GM21390 (cell line): Measurements from ENCODE around the gene ENKUR.
"Not testable (repeated sequence)": the region's sequence is repeated elsewhere in the genome, so short reads cannot be mapped to it uniquely, and the experiment has no call there.

Source experiments
- ATAC-seq: cut with Tn5 transposase; IDR thresholded peaks from one replicate; pipeline ENCODE4 v1.9.1; 2021; ENCODE audit not compliant: unreplicated experiment

Gene ENKUR

GRCh38 chr10:24979685-24980084 is 36.3 kb downstream of the ENKUR start:
- ATAC-seq, result no peak

GRCh38 chr10:24974976-24975375 is 41.0 kb downstream of the ENKUR start:
- no peak for ATAC-seq

GRCh38 chr10:24973163-24973562 is 42.8 kb downstream of the ENKUR start:
- ATAC-seq, result no peak

DNA sequence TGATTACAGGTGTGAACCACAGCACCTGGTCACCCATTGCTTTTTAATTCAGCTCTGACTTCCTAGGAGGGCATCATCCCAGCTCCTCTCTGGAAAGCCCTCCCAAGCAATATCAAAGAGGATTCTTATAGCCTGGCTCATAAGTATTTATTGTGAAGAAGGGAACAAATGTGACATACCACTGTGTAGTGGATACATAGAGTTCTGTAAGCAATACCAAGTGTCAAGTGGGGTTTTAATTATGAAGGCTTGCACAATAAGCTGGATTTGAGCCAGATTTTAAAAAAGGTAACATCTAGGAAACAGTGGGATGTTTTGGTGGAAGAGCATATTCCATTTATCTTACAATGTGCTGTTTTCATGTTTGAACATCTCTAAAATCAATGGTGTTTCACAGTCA is 44.6 kb downstream of the ENKUR start:
- ATAC-seq, result no peak

- ATAC-seq, result no peak
Observed at GRCh38 chr10:24969841-24970281, 46.1 kb downstream of the ENKUR start.

GRCh38 chr10:24968951-24969350 is 47.0 kb downstream of the ENKUR start:
- ATAC-seq, result not testable (repeated sequence)

DNA sequence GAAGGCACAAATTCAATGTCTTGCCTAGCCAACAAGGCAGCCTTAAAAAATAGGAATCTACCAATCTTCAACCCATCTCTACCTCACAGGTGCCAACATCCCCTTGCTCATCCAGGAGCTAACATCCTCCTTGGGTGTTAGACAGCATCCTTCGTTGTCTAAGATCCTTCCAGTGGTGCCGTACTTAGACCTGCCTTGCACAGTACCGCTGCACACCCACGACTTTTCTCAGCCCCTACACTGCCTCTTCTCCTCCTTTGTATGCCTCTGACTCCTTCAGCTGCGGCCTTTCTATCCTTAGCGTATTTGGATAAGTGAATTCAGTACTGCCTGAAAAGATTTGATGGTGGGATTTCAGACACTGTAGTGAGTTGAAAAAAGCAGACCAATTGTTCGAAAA is 47.6 kb downstream of the ENKUR start:
- no peak for ATAC-seq

GRCh38 chr10:24966962-24967481 is 48.9 kb downstream of the ENKUR start:
- ATAC-seq, result no peak

GRCh38 chr10:24965051-24965450 is 50.9 kb downstream of the ENKUR start:
- no peak for ATAC-seq

DNA sequence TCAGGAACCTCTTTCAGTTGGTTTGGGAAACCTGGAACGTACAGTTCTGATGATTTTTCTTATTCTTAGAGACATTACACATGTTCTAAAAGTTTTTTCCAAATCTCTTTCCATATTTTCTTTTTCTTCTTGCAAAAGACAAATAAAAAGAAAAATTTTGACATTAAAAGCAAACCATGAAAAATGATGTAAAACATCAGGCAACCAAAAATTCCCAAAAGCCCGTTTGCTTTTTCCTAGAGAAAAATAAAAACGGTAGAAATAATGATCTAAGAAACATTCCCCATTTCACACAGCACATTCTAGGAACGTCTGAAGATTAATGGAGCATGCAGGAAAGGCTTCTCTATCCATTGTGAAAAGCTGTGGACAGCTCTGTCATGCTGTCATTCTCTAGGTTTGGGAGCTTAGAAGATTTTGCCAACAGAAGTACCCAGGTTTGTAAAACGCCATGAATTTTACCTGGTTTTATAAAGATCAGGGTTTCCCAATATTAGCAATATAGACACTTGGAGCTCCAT is 52.4 kb downstream of the ENKUR start:
- ATAC-seq, result no peak

- ATAC-seq, result no peak
Observed at GRCh38 chr10:24962995-24963394, 53.0 kb downstream of the ENKUR start.

- no peak for ATAC-seq
Observed at GRCh38 chr10:24961582-24961981, 54.4 kb downstream of the ENKUR start.

GRCh38 chr10:24959382-24959730 is 56.6 kb downstream of the ENKUR start:
- ATAC-seq, result no peak

DNA sequence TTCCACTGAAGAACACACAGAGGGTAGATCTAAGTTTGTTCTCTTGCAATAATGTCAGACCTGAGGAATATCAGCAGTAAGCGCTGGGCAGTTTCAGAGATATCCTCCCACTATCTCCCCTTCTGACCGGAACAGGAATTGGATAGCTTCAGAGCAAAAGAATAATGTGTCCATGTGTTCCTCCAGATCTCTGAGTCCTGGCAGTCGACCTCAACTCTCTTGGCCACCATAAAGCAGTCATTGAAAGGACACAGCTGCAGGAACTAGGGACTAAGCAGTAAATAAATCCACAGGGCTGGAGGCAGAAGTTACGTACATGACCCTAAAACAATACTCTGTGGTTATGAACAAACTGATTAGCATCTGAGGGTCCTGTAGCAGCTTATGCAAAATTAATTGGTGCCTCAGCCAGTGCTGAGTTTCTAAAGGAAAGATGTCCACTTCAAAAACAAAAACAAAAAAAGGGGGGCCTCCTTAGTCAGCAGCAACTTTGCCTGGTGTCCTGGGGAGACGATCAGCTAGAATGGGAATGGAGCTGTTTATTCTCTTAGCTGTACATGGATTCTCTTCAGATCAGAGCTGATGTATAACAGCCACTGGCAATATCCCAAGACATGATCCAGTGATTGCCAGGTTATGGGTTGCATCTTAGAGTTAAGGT is 57.1 kb downstream of the ENKUR start:
- no peak for ATAC-seq

DNA sequence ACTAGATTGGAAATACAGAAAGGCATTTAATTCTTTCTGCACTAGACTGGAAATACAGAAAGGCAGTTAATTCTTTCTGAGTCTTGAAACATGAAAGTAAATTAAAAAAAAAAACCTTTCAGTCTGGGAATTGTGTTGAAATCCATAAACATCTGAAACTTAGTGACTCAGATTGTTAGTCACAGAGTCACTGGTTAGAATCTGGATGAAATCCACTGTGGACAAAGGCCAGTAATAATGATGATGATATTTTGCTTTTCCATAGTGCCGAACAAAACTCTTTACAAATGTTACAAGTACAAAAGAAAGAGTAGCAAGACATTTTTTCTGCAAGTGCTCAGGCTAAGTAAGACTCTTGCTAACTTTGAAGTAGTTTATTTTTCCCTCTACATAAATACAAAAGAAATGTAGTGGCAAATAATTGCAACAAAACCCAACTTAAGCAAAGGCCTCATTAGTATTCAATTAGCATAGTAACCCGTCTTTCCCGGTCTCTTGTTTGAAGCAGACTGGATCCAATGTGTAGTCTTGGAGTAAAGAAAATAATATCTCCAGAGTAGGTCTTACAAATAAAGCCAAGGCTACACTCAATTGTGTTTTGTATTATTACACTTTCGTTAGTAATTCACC is 57.8 kb downstream of the ENKUR start:
- no peak for ATAC-seq

- not testable (repeated sequence) for ATAC-seq
Observed at GRCh38 chr10:24957624-24958051, 58.3 kb downstream of the ENKUR start.

DNA sequence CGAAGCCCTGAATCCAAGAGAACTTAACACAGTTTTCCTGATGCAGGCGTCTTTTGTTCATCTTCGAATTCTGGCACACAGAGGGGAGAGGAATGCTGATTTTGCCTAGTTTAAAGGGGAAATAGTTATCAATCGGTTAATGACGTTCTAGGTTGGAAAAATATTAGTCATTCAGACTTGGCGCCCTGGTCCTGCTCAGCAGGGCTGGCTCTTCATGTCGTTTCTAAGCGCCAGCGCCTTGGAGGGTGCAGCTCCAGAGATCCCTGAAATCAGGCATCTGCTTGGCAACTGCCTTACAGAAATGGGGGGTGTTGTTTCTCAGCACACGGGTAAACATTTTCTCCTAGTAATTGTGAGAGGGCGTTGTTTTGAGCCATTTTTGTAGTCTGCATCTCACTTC is 62.3 kb downstream of the ENKUR start:
- no peak for ATAC-seq

- peak; percentile 74 for ATAC-seq
Observed at GRCh38 chr10:24952707-24953645, 63.0 kb downstream of the ENKUR start.

GRCh38 chr10:24952143-24952706 is 63.7 kb downstream of the ENKUR start, which contains the start of gene PRTFDC1:
Gene PRTFDC1 (minus strand): TSS chr10:24952606. CDS start chr10:24952575, 31 bp downstream.
- ATAC-seq, result peak; percentile 37

- peak; percentile 14 for ATAC-seq
Observed at GRCh38 chr10:24951201-24952142, 64.5 kb downstream of the ENKUR start.
